HepG2 (cell line): ENCODE measurements around the gene MIA3. TPM values are rescaled to one million over a fixed set of nuclear protein-coding genes. Genes with fewer than 3 reads are reported as not detected.
A peak's percentile ranks its signal among the peaks of the same experiment; 100 is the strongest.

Source experiments
- AGO1 ChIP-seq: fragments of 200-400 bp; formaldehyde crosslinking; IDR thresholded peaks from 2 replicates; pipeline ENCODE4 v1.6.1; 2017; ENCODE audit warnings: mild to moderate bottlenecking, low read depth, low read length, moderate library complexity; ENCODE audit not compliant: poor library complexity, severe bottlenecking
- AHDC1 ChIP-seq: sonication (generic); formaldehyde crosslinking; IDR thresholded peaks from 2 replicates; pipeline ENCODE4 v1.5.1; 2020; ENCODE audit warnings: mild to moderate bottlenecking, missing genetic modification reagents, borderline replicate concordance
- GLMP ChIP-seq: sonication (generic); formaldehyde crosslinking; IDR thresholded peaks from 2 replicates; pipeline ENCODE4 v1.9.0; 2021; ENCODE audit warnings: missing genetic modification reagents, mild to moderate bottlenecking, borderline replicate concordance
- HBP1 ChIP-seq: IDR thresholded peaks from 2 replicates; pipeline ENCODE4 v1.6.1; 2016; ENCODE audit warnings: low read depth, control low read depth
- POGK ChIP-seq: sonication (generic); formaldehyde crosslinking; conservative IDR thresholded peaks from 2 replicates; pipeline ENCODE4 v1.8.0; 2022; ENCODE audit warnings: mild to moderate bottlenecking, moderate library complexity, missing genetic modification reagents
- SNAPC2 ChIP-seq: sonication (generic); formaldehyde crosslinking; IDR thresholded peaks from 2 replicates; pipeline ENCODE4 v1.8.1; 2022; ENCODE audit warnings: mild to moderate bottlenecking, missing genetic modification reagents
- ZBTB39 ChIP-seq: sonication (generic); formaldehyde crosslinking; IDR thresholded peaks from 2 replicates; pipeline ENCODE4 v1.5.0; 2020; ENCODE audit warnings: missing genetic modification reagents
- ZBTB49 ChIP-seq: sonication (generic); formaldehyde crosslinking; IDR thresholded peaks from 2 replicates; pipeline ENCODE4 v1.4.0; 2020; ENCODE audit warnings: missing genetic modification reagents, borderline replicate concordance
- ZNF12 ChIP-seq: sonication (generic); formaldehyde crosslinking; IDR thresholded peaks from 2 replicates; pipeline ENCODE4 v1.5.0; 2020; ENCODE audit warnings: missing genetic modification reagents
- ZNF577 ChIP-seq: sonication (generic); formaldehyde crosslinking; IDR thresholded peaks from 2 replicates; pipeline ENCODE4 v1.4.0; 2020; ENCODE audit warnings: mild to moderate bottlenecking, low read depth, missing genetic modification reagents, borderline replicate concordance
- ZNF720 ChIP-seq: sonication (generic); formaldehyde crosslinking; IDR thresholded peaks from 2 replicates; pipeline ENCODE4 v1.4.0; 2020; ENCODE audit warnings: missing genetic modification reagents
- ZSCAN30 ChIP-seq: sonication (generic); formaldehyde crosslinking; IDR thresholded peaks from 2 replicates; pipeline ENCODE4 v1.5.0; 2020; ENCODE audit warnings: mild to moderate bottlenecking, missing genetic modification reagents
- polyA plus RNA-seq, 8 experiments: library from polyadenylated mRNA; depleted of rRNA in 3 of 8; stranded (reverse) in 7 of 8; unstranded in 1 of 8; fragments of >200 nt; fragmentation: Illumina TruSeq in 4 of 8; extraction: Trizol in 4 of 8; gene quantifications; 2 replicates each; pipeline versions ENCODE4 v1.2.1 to v1.2.3, GENCODE V29; 2011 to 2016; ENCODE audit warnings: low read depth in 4 of 8, missing spikeins in 1 of 8, mixed read lengths in 1 of 8; ENCODE audit not compliant: insufficient read depth in 1 of 8
- total RNA-seq, 5 experiments: library from RNA; depleted of rRNA; stranded (reverse); fragments of >200 nt; fragmentation: Illumina TruSeq; extraction: Trizol; gene quantifications; 2 replicates each; pipeline ENCODE4 v1.2.3, GENCODE V29; 2016; ENCODE audit warnings: low read depth in 1 of 5

MIA3 gene
- total and polyA plus RNA-seq, 2 of the 13 experiments (the other 11 are each of a cell fraction or from before 2014, with no cell fraction given) = 45.6 to 48.7 TPM

- TF ChIP-seq ZSCAN30 (CRISPR knock-in tag) (0 out of 2 replicates have a peak, but pooled peaks have one; percentile 12), ZNF720 (CRISPR knock-in tag) (no peak), ZBTB49 (no peak), AGO1 (peak; percentile 43), HBP1 (peak; percentile 25; the same call in 1 of the 2 replicates), ZNF577 (CRISPR knock-in tag) (no peak), AHDC1 (CRISPR knock-in tag) (no peak; the same call in 1 of the 2 replicates), POGK (peak; percentile 87), ZNF12 (CRISPR knock-in tag) (no peak), ZBTB39 (no peak), SNAPC2 (CRISPR knock-in tag) (peak; percentile 57; the same call in 1 of the 2 replicates), GLMP (CRISPR knock-in tag) (no peak)
These were observed 26.2 kb downstream of the MIA3 start (continued) for GRCh38 chr1:222643938-222644635.
